Epithelial cell of esophagus (primary cell): ENCODE measurements around the gene MPZL1.

Experiments
- DNase-seq: peaks from one replicate; pipeline ENCODE4 v3.0.0; 2010; ENCODE audit warnings: low read depth
- H3K4me3 ChIP-seq: 2 replicates; pipeline ENCODE4 v1.5.1; 2011; ENCODE audit warnings: mild to moderate bottlenecking, low read length, control low read depth
- CTCF ChIP-seq: IDR thresholded peaks from 2 replicates; pipeline ENCODE4 v1.5.1; 2011; ENCODE audit warnings: low read depth, mild to moderate bottlenecking, low read length, control low read depth, inconsistent platforms; ENCODE audit not compliant: insufficient read depth; ENCODE audit errors: missing control alignments

Gene MPZL1

GRCh38 chr1:167776151-167776550 is 54.4 kb downstream of the MPZL1 start:
- H3K4me3 ChIP-seq, result no peak overlapping the region
- no peak for TF ChIP-seq CTCF
- no peak for DNase-seq

GRCh38 chr1:167776616-167777268 is 55.0 kb downstream of the MPZL1 start:
- DNase-seq, result no peak
- TF ChIP-seq CTCF, result no peak
- H3K4me3 ChIP-seq, result no peak overlapping the region

GRCh38 chr1:167777269-167777650 is 55.5 kb downstream of the MPZL1 start:
- H3K4me3 ChIP-seq, result no peak overlapping the region
- no peak for DNase-seq
- no peak for TF ChIP-seq CTCF

DNA sequence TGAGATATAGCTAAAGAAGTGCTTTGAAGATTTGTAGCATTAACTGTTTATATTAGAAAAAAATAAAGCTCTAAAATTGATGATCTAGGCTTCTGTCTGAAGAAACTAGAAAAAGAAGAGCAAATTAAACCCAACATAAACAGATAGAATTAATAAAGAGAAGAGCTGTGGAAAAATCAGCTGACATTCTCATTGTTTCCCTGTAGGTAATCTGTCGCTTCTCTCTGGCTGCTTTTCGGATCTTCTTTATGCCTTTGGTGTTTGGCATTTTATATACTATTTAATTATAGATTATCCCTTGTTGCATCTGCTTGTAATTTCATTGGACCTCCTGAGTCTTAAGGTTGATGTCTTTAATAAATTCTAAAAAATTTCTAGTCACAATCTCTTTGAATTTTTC is 59.8 kb downstream of the MPZL1 start:
- no peak for TF ChIP-seq CTCF
- no peak for DNase-seq
- H3K4me3 ChIP-seq, result no peak overlapping the region

DNA sequence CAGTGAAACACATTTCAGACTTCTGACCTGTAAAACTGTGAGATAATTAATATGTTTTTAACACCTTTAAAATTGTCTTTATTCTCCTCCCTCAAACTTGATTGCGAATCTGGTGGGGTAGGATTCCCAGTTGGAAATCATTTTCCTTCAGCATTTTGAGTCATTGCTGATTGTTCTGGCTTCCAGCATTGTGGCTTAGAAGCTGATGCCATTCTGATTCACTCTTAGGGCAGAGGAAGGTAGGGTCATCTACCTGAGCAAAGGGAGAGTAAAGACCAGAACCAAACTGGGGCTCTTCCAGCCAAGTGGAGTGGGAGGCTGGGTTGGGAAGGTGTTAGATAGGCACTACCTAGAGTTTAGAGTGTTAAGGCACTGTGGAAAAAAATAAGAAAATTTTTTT is 61.2 kb downstream of the MPZL1 start:
- TF ChIP-seq CTCF, result no peak
- peak; percentile 73 for DNase-seq
- no peak overlapping the region for H3K4me3 ChIP-seq

DNA sequence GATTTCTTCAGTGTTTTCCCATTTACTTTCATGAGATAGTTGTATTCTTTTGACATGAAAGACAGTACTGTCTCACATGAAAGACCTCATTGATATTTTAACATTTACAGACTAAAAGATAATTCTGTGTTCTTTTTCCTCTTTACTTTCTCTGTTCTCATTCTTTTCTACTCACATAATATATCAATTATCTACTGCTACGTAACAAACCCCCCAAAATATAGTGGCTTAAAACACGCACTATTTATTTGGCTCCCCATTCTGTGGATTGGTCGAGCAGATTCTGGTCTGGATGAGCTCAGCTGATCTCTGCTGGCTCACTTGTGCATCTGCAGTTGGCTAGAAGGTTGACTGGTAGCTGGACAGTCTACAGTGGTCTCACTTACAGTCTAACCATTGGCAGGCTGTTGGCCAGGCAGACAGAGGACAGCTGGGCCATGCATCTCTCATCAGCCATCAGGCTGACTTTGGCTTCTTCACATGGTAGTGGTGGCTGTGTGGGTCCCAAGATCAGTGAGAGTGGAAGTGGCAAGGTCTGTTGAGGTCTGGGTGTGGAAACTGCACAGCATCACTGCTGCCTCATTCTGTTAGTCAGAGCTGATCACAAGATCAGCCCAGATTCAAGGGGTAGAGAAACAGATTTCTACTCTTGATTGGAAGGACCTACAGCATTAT is 63.2 kb downstream of the MPZL1 start:
- no peak for TF ChIP-seq CTCF
- no peak for DNase-seq
- no peak overlapping the region for H3K4me3 ChIP-seq

DNA sequence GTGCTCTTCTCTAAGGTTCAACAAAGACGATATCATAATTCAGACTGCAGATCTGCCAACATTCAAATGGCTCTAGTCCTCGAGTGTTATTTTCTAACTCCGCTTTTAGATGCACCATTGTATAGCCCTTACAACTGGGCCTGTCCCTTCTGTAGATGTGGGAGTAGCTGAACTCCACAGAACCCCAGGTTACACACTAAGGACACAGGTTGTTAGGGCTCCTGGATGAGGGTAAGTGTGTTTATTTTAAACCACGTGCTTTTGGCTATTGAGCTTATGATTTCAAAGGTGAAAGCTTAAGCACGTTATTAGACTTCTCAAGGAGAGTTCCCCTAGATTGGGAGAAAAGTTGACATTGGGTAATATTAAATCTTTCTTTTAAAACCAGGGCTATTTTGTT is 64.7 kb downstream of the MPZL1 start:
- TF ChIP-seq CTCF, result no peak
- DNase-seq, result no peak
- H3K4me3 ChIP-seq, result no peak overlapping the region
